ENCODE data around the gene GRIK2.

GRIK2 gene

DNA sequence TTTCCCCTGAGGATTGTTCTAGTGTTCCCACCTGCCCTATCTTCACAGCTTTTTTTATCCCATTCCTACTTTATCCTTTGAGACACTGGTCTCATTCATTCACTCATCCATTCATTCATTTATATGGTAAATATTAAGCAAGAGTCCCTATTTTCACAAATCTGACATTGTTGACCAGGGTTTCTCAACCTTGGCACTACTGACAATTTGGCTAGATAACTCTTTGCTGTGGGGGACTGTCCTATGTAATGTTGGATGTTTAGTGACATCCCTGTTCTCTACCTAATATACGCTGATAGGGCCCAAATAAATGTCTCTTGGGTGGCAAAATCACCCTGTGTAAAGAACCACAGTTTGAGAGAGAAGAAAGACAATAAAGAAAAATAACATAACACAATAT lies 345.0 kb downstream of the GRIK2 start:
- no peak overlapping the region for H3K27ac ChIP-seq
- no peak for TF ChIP-seq ZFX (IDR thresholded peaks at IDR 0.05; ENCODE audit: borderline replicate concordance)
- TF ChIP-seq, protein P1, sequence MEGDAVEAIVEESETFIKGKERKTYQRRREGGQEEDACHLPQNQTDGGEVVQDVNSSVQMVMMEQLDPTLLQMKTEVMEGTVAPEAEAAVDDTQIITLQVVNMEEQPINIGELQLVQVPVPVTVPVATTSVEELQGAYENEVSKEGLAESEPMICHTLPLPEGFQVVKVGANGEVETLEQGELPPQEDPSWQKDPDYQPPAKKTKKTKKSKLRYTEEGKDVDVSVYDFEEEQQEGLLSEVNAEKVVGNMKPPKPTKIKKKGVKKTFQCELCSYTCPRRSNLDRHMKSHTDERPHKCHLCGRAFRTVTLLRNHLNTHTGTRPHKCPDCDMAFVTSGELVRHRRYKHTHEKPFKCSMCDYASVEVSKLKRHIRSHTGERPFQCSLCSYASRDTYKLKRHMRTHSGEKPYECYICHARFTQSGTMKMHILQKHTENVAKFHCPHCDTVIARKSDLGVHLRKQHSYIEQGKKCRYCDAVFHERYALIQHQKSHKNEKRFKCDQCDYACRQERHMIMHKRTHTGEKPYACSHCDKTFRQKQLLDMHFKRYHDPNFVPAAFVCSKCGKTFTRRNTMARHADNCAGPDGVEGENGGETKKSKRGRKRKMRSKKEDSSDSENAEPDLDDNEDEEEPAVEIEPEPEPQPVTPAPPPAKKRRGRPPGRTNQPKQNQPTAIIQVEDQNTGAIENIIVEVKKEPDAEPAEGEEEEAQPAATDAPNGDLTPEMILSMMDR (IDR thresholded peaks at IDR 0.05) = no peak

DNA sequence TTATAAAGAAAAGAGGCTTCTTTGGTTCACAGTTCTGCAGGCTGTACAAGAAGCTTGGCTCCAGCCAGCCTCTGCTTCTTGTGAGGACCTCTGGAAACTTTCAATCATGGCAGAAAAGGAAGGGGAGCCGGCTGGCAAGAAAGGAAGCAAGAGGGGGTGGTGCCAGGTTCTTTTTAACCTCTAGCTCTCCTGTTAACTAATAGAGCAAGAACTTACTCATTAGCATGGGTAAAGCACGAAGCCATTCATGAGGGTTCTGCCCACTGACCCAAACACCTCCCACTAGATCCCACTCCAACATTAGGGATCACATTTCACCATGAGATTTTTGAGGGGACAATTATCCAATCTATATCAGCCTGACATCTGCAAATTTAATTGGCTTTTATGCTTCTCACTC lies 347.1 kb downstream of the GRIK2 start:
- TF ChIP-seq, protein P1 (IDR thresholded peaks at IDR 0.05) = no peak
- TF ChIP-seq ZFX (IDR thresholded peaks at IDR 0.05; ENCODE audit: borderline replicate concordance) = no peak

DNA sequence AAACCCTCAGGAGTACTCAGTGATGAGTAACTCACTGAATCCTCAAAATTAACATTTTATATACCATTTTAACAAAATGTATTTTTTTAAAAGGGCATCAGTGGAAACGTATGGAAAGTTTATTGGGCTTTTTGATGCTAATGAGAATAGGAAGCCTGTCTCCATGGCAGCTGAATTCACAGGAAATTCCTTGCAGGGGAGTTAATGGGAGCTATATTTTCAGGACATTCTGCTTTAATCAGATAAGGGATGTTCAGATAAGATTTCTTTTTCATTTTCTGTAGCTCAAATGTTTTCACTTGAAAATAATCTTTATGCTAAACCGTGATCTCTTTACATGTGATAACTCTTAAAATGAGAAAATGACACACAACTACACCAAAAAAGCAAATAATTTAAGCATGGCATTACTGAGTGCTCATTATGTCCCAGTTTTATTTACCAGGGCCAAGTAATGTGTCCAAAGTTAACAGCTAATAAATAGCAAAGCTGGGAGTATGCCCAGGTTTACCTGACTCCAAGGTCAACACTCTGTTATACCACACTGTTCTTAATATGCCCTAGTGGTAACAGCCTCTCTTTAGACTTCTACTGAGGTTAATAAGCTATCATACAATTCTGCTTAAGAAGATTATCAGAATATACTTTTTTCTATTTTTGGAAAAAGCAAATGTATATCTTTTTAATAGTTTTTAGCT lies 348.1 kb downstream of the GRIK2 start:
- TF ChIP-seq ZFX (IDR thresholded peaks at IDR 0.05; ENCODE audit: borderline replicate concordance) = no peak
- TF ChIP-seq, protein P1 (IDR thresholded peaks at IDR 0.05) = no peak
- H3K27ac ChIP-seq = no peak overlapping the region

More for the DNA sequence above, 347.1 kb downstream of the GRIK2 start:
- no peak overlapping the region for H3K27ac ChIP-seq

DNA sequence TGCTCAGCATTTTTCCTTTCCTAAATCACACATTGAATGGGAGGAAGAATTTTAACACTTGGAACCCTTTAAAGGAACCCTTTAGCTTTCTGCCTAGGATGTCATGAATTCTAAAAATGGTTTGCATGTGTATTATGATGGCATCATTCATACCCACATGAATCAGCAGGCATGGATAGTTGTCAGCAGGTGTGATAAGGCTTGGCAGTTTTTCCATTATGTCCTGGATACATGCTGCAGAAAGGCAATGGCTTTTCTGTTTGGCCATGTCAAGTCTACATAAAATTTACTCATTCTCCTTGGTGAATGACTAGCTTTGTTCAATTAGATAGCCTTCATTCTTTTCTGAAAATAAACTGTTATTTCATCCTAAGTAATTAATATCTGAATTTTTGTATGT lies 353.7 kb downstream of the GRIK2 start:
- H3K27ac ChIP-seq = no peak overlapping the region
- no peak for TF ChIP-seq ZFX (IDR thresholded peaks at IDR 0.05; ENCODE audit: borderline replicate concordance)
- TF ChIP-seq, protein P1 (IDR thresholded peaks at IDR 0.05) = no peak

DNA sequence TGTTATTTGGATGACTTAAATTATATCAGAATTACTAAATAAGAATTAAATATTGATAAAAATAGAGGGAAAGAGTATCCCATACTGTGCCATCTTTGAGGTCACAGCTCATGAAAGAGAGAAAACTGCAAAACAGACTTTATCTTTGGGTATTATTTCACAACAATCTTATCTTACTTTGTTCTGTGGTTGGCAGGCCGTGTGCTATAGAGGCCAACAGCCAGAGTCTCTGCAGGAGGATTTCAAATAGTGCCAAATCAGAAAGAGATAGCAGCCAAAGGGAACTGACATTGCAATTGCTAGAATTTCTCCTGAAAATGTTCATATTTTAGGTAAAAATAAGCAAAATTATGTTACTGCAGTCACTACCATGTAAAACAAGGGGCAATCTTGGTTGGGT lies 354.2 kb downstream of the GRIK2 start:
- no peak for TF ChIP-seq ZFX (IDR thresholded peaks at IDR 0.05; ENCODE audit: borderline replicate concordance)
- TF ChIP-seq, protein P1 (IDR thresholded peaks at IDR 0.05) = no peak

DNA sequence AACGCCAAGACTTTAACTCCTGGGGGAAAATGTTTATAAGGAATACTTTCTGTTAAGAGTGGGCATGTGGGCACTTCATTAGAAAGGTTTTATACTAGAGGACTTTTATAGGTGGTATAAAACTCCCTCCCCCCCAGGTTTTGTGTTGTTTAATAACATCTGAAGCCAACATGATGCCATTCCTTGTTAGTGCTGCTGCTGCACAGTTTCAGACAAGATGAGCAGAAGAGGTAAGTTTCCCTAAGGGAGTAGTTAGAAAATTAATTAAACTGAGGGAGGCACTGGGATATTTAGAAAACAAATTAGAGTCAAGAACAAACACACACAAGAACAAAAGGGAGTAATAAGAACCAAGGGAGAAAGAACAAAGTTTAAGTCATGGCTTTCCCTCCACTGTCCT lies 362.4 kb downstream of the GRIK2 start:
- H3K27ac ChIP-seq = no peak overlapping the region
- TF ChIP-seq, protein P1 (IDR thresholded peaks at IDR 0.05) = no peak
- no peak for TF ChIP-seq ZFX (IDR thresholded peaks at IDR 0.05; ENCODE audit: borderline replicate concordance)

More for the DNA sequence above, 354.2 kb downstream of the GRIK2 start:
- H3K27ac ChIP-seq = no peak overlapping the region

DNA sequence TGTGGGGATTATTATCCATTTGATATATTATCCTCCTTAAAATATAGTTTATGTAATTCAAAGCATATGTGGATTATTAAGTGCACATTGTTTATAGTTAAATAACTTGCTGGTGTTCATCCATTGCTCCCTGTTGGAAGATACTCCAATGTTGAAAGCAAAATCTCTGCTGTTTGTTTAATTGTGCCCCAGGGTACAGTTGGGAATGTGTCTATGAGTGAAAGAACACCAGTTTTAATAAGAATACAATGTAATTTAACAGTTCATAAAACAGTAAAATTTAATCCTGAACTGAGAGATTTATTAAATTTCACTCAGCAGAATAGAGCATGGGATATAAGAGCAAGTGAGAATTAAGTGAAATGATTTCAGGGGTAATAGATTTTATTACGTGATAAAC lies 364.9 kb downstream of the GRIK2 start:
- TF ChIP-seq, protein P1 (IDR thresholded peaks at IDR 0.05) = no peak
- no peak for TF ChIP-seq ZFX (IDR thresholded peaks at IDR 0.05; ENCODE audit: borderline replicate concordance)
- H3K27ac ChIP-seq = no peak overlapping the region
